GM21723 (cell line): ENCODE data around the gene SLC25A44.
"Not testable (repeated sequence)": the region's sequence is repeated elsewhere in the genome, so short reads cannot be mapped to it uniquely, and the experiment has no call there.

Experiments
- ATAC-seq: cut with Tn5 transposase; IDR thresholded peaks from one replicate; pipeline ENCODE4 v1.9.1; 2021; ENCODE audit warnings: mild to moderate bottlenecking, moderate library complexity; ENCODE audit not compliant: unreplicated experiment

SLC25A44 gene

DNA sequence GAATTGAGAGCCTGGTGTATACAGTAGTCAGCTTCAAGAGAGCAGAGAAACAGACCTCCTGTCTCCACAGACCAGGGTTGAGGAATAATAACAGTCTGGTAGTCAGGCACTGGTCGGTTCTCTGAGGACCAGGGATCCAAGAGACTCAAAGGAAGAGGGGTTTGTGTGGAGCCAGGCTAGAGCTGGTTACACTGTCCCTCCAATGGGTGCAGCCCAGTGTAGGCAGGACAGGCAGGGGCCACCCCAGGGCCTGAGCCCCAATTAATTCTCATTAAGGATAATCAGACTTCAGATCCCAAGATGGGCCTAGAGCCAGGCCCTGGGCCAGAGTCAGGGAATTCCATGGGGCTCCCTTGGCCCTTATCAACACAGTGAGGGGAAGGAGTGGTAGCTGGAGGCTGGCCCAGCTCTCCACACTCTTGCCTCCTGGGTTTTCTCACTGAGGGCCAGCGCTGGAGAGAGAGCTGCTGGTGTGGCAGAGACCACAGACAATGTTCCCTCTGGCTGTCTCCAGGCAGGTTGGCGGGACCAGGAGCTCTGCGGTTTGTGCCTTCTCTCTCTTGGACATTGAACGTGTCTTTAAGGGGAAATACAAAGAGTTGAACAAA is 31.4 kb upstream of the SLC25A44 start:
- ATAC-seq = no peak

DNA sequence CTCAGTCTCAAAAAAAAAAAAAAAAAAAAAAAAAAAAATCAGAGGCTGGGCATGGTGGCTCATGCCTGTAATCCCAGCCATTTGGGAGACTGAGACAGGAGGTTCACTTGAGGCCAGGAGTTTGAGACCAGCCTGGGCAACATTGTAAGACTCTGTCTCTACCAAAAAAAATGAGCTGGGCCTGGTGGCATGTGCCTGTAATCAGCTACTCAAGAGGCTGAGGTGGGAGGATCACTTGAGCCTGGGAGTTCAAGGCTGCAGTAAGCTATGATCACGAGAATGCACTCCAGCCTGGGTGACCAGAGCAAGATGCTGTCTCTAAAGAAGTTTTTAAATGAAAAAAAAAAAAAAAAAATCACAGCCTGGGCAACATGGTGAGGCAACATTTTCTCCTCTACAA is 30.2 kb upstream of the SLC25A44 start:
- ATAC-seq = no peak

GRCh38 chr1:156164125-156164831 is 29.6 kb upstream of the SLC25A44 start:
- no peak for ATAC-seq

- no peak for ATAC-seq
Measured at GRCh38 chr1:156165083-156165482, 28.8 kb upstream of the SLC25A44 start.

DNA sequence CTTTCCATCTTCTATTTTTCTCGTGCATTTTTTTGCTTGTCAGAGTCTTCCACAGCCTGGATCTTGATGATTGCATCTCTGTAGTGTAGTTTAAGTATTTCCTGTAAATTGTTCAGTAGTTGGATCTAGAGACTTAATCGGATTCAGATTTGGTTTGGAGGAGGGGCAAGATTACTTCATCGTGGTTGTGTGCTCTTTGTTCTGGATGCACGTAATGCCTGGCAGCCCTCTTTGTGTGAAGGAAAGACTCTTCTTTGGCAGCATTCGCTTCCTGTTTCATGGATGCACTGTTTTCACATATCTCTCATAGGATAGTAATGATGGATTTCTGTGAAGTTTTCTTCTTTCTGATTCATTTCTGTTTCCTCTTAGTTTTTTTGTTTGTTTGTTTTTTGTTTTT is 26.4 kb upstream of the SLC25A44 start:
- no peak for ATAC-seq

- no peak for ATAC-seq
Measured at GRCh38 chr1:156172696-156173470, 21.0 kb upstream of the SLC25A44 start.

- ATAC-seq = no peak
Measured at GRCh38 chr1:156176610-156177210, 17.2 kb upstream of the SLC25A44 start.

- no peak for ATAC-seq
Measured at GRCh38 chr1:156177919-156178654, 15.8 kb upstream of the SLC25A44 start.

- ATAC-seq = no peak
Measured at GRCh38 chr1:156180471-156180870, 13.4 kb upstream of the SLC25A44 start.

DNA sequence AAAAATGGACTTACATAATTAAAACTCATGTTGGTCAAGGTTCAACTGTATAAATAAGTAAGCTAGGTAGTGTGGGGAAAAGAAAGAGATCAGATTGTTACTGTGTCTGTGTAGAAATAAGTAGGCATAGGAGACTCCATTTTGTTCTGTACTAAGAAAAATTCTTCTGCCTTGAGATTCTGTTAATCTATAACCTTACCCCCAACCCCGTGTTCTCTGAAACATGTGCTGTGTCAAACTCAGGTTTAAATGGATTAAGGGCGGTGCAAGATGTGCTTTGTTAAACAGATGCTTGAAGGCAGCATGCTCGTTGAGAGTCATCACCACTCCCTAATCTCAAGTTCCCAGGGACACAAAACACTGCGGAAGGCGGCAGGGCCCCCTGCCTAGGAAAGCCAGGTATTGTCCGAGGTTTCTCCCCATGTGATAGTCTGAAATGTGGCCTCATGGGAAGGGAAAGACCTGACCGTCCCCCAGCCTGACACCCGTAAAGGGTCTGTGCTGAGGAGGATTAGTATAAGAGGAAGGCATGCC is 12.4 kb upstream of the SLC25A44 start:
- ATAC-seq = not testable (repeated sequence)

- ATAC-seq = not testable (repeated sequence)
Measured at GRCh38 chr1:156182010-156182779, 11.7 kb upstream of the SLC25A44 start.

GRCh38 chr1:156186347-156187177 is 7.3 kb upstream of the SLC25A44 start:
- not testable (repeated sequence) for ATAC-seq

DNA sequence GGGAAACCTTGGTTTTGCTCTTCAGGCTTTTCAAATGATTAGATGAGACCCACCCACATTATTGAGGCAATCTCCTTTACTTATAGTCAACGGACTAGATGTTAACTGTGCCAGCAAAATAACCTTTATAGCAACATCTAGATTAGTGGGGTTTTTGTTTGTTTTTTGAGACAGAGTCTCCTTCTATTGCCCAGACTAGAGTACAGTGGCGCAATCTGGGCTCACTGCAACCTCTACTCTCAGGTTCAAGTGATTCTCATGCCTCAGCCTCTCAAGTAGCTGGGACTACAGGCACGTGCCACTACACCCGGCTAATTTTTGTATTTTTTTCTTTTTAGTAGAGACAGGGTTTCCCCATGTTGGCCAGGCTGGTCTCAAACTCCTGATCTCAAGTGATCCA is 3.6 kb upstream of the SLC25A44 start:
- not testable (repeated sequence) for ATAC-seq

DNA sequence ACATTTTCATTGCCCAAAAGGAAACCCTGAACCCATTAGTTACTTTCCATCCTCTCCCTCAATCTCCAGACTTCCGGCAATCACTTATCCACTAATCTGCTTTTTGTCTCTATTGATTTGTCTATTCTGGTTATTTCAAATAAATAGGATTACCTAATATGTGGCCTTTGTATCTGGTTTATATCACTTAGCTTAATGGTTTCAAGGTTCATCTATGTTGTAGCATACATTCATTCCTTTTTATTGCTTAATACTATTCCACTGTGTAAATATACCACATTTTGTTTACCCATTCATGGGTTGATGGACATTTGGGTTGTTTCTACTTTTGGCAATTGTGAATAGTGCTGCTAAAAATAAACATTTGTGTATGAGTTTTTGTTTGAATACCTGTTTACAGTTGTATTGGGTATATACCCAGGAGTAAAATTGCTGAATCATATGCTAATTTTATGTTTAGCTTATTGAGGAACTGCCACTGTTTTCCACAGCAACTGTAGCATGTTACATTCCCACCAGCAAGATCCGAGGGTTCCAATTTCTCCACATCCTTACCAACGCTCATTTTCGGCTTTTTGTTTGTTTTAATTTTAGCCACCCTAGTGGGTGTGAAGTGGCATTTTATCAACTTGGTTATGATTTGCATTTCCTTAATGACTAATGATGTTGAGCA is 2.5 kb upstream of the SLC25A44 start:
- ATAC-seq = no peak

DNA sequence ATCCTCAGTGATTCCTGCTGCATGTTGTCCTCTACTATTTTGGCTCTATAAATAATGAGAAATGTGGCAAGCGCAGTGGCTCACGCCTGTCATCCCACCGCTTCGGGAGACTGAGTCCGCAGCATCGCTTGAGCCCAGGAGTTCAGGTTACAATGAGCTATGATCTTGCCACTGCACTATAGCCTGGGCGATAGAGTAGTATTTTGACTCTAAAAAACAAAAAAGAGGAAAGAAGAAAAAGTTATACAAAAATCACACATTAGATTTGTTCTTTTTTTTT is 756 bp upstream of the SLC25A44 start:
- no peak for ATAC-seq

DNA sequence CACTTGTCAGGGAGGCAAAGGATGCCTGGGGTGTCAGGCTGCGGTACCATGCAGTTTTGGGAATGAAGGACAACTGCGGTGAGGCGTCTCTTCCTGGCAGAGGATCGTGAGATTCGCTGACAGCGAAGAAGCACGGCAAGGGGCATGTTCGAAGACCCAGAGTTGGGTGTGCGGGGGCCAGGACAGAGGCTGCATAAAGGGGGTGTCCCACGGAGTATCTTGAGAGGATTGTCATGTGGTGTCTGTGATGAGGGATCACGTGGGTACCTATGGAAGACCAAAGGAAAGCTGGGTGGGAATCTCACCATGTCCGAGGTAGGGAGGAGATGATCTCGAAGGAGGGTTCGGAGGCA is 372 bp downstream of the SLC25A44 start:
- peak; percentile 16 for ATAC-seq

- ATAC-seq = no peak
Measured at GRCh38 chr1:156195853-156196252, 1.9 kb downstream of the SLC25A44 start.

DNA sequence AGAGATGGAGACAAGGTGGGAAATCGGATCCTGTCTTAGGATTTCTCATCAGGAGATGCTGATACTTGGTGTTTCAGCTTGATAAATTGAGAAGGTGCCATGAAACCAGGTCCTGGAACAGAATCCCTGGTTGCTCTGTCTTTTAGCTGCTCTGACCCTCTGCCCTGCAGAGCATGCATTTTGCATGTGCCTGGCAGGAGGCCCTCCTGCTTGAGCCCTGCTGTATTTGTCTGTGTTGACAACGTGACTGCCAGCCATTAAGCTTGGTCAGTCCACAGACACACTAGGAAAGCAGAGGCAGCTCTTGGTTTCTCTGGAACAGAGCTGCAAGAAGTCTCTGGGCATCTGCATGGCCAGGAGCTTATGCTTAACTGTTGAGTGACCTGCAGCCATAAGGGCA is 2.5 kb downstream of the SLC25A44 start:
- ATAC-seq = no peak

DNA sequence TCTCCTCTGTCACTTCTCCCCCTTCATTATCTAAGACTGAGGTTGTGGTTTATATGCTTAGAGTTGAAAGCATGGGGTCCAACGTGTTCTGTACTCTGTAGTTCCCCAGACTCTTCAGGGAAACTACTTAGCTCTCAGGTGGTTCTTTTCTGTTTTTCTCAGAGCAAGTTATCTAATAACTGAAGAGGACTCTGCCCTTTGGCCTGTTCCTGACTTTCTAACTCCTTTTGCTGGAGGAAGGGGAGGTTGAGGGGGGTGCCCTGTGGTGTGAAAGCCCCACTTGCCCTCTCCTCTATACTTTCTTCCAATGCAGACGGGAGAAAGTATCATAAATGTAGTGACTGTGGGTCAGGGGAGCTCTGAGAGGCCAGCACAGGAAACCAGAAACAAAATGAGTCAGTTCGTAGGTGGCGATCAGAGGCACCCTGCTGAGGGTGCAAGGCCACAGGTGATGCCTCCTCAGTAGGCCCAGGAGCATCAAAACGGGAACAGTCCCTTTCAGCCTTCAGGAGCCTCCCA is 5.0 kb downstream of the SLC25A44 start:
- no peak for ATAC-seq
